IPS-NIHi7 (cell line): ENCODE data around the gene DCUN1D3.

Source experiments
- DNase-seq: peaks from one replicate; pipeline ENCODE4 v3.0.0; 2012; ENCODE audit warnings: mixed read lengths; ENCODE audit errors: extremely low spot score

The DCUN1D3 gene

GRCh38 chr16:20918486-20919239 lies 18.5 kb upstream of the DCUN1D3 start:
- no peak for DNase-seq

GRCh38 chr16:20916942-20917341 lies 16.8 kb upstream of the DCUN1D3 start:
- DNase-seq: no peak

GRCh38 chr16:20916289-20916688 lies 16.1 kb upstream of the DCUN1D3 start:
- DNase-seq: no peak

GRCh38 chr16:20911361-20911760 lies 11.2 kb upstream of the DCUN1D3 start:
- no peak for DNase-seq

GRCh38 chr16:20910781-20911321 lies 10.7 kb upstream of the DCUN1D3 start:
- no peak for DNase-seq

- DNase-seq: no peak
These were observed 6.4 kb upstream of the DCUN1D3 start for GRCh38 chr16:20906341-20907255.

GRCh38 chr16:20905576-20905975 lies 5.4 kb upstream of the DCUN1D3 start:
- DNase-seq: no peak

GRCh38 chr16:20904507-20905081 lies 4.4 kb upstream of the DCUN1D3 start:
- no peak for DNase-seq

- no peak for DNase-seq
These were observed 3.8 kb upstream of the DCUN1D3 start for GRCh38 chr16:20903899-20904506.

- no peak for DNase-seq
These were observed 3.1 kb upstream of the DCUN1D3 start for GRCh38 chr16:20903116-20903898.

GRCh38 chr16:20902426-20902825 lies 2.3 kb upstream of the DCUN1D3 start:
- DNase-seq: no peak

- peak; percentile 38 for DNase-seq
These were observed 1.4 kb upstream of the DCUN1D3 start for GRCh38 chr16:20901436-20902112.

GRCh38 chr16:20901068-20901435 lies 894 bp upstream of the DCUN1D3 start:
- no peak for DNase-seq

GRCh38 chr16:20899477-20900298 lies 470 bp downstream of the DCUN1D3 start:
- DNase-seq: peak; percentile 26

- DNase-seq: no peak
These were observed 1.1 kb downstream of the DCUN1D3 start for GRCh38 chr16:20899071-20899470.

- DNase-seq: no peak
These were observed 2.2 kb downstream of the DCUN1D3 start for GRCh38 chr16:20897922-20898321.

GRCh38 chr16:20897253-20897897 lies 2.8 kb downstream of the DCUN1D3 start:
- no peak for DNase-seq

GRCh38 chr16:20894388-20894787 lies 5.8 kb downstream of the DCUN1D3 start:
- no peak for DNase-seq

- DNase-seq: no peak
These were observed 10.4 kb downstream of the DCUN1D3 start for GRCh38 chr16:20889625-20890275.
